ENCODE measurements around the gene FAM151A. TPM values are rescaled to one million over a fixed set of nuclear protein-coding genes. Genes with fewer than 3 reads are reported as not detected.

The FAM151A gene
- total RNA-seq, 4 donors from 2014 or later = 0.47 TPM; not detected in 3

DNA sequence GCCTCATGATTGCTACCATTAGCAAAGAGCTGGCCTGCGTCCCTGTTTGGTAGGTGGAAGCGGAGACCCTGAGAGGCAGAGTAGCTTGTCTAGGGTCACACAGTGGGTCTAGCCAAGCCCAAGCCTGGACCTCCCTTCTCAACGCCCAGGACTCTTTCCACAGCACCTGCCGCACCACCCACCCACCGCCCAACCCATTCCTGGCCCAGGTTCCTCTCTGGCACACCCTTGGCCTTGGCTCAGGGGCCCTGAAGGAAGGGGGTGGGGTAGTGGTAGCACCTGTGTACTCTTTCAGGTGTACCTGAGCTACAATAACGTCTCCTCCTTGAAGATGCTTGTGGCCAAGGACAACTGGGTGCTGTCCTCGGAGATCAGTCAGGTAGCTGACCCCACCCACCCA lies 19.3 kb downstream of the FAM151A start:
- peaks cover 2% of the 10 kb centered on the region for H3K36me3 ChIP-seq
- no peak for DNase-seq (ENCODE audit: low spot score in 2 of 2)
- no peaks in the 10 kb centered on the region for H3K27me3 ChIP-seq
- WGBS = 68% methylated on average over 5 of the region's 7 CpGs
- no peaks in the 10 kb centered on the region for H3K9me3 ChIP-seq
- TF ChIP-seq POLR2A (IDR thresholded peaks at IDR 0.05) (no peak), POLR2AphosphoS5 (IDR thresholded peaks at IDR 0.05) (no peak), EP300 (IDR thresholded peaks at IDR 0.05) (no peak)
- TF ChIP-seq, protein P1, sequence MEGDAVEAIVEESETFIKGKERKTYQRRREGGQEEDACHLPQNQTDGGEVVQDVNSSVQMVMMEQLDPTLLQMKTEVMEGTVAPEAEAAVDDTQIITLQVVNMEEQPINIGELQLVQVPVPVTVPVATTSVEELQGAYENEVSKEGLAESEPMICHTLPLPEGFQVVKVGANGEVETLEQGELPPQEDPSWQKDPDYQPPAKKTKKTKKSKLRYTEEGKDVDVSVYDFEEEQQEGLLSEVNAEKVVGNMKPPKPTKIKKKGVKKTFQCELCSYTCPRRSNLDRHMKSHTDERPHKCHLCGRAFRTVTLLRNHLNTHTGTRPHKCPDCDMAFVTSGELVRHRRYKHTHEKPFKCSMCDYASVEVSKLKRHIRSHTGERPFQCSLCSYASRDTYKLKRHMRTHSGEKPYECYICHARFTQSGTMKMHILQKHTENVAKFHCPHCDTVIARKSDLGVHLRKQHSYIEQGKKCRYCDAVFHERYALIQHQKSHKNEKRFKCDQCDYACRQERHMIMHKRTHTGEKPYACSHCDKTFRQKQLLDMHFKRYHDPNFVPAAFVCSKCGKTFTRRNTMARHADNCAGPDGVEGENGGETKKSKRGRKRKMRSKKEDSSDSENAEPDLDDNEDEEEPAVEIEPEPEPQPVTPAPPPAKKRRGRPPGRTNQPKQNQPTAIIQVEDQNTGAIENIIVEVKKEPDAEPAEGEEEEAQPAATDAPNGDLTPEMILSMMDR (IDR thresholded peaks at IDR 0.05) = no peak
- no peak overlapping the region for H3K4me3 ChIP-seq
- H3K4me1 ChIP-seq = no peaks in the 10 kb centered on the region
- H3K27ac ChIP-seq = no peak overlapping the region

GRCh38 chr1:54603241-54603640 lies 20.1 kb downstream of the FAM151A start:
- Histone ChIP-seq H3K9me3 (no peaks in the 10 kb centered on the region), H3K4me1 (no peaks in the 10 kb centered on the region), H3K27ac (no peak overlapping the region), H3K4me3 (no peak overlapping the region), H3K27me3 (no peaks in the 10 kb centered on the region), H3K36me3 (peaks cover 2% of the 10 kb centered on the region)
- no peak for TF ChIP-seq EP300 (IDR thresholded peaks at IDR 0.05)
- TF ChIP-seq, protein P1 (IDR thresholded peaks at IDR 0.05) = no peak
- TF ChIP-seq POLR2AphosphoS5 (IDR thresholded peaks at IDR 0.05) = no peak
- TF ChIP-seq POLR2A (IDR thresholded peaks at IDR 0.05) = no peak
- DNase-seq (ENCODE audit: low spot score in 2 of 2) = no peak
- 81% methylated on average over 4 of the region's 6 CpGs for WGBS

- Histone ChIP-seq H3K36me3 (peaks cover 2% of the 10 kb centered on the region), H3K27ac (no peak overlapping the region), H3K9me3 (no peaks in the 10 kb centered on the region), H3K4me3 (no peak overlapping the region), H3K4me1 (no peaks in the 10 kb centered on the region), H3K27me3 (no peaks in the 10 kb centered on the region)
- 88% methylated on average over 18 of the region's 18 CpGs for WGBS
- no peak for TF ChIP-seq POLR2AphosphoS5 (IDR thresholded peaks at IDR 0.05)
- no peak for TF ChIP-seq EP300 (IDR thresholded peaks at IDR 0.05)
- TF ChIP-seq POLR2A (IDR thresholded peaks at IDR 0.05) = no peak
- TF ChIP-seq, protein P1 (IDR thresholded peaks at IDR 0.05) = no peak
- no peak for DNase-seq (ENCODE audit: low spot score in 2 of 2)
Measured at GRCh38 chr1:54602554-54602953, 20.8 kb downstream of the FAM151A start.

- WGBS = 90% methylated on average over 10 of the region's 10 CpGs
- TF ChIP-seq POLR2A (IDR thresholded peaks at IDR 0.05) = no peak
- TF ChIP-seq EP300 (IDR thresholded peaks at IDR 0.05) = no peak
- TF ChIP-seq, protein P1 (IDR thresholded peaks at IDR 0.05) = no peak
- no peak for TF ChIP-seq POLR2AphosphoS5 (IDR thresholded peaks at IDR 0.05)
- Histone ChIP-seq H3K27me3 (no peaks in the 10 kb centered on the region), H3K4me1 (no peaks in the 10 kb centered on the region), H3K36me3 (peaks cover 2% of the 10 kb centered on the region), H3K4me3 (no peak overlapping the region), H3K9me3 (no peaks in the 10 kb centered on the region), H3K27ac (no peak overlapping the region)
- no peak for DNase-seq (ENCODE audit: low spot score in 2 of 2)
Measured at GRCh38 chr1:54601730-54602129, 21.6 kb downstream of the FAM151A start.

DNA sequence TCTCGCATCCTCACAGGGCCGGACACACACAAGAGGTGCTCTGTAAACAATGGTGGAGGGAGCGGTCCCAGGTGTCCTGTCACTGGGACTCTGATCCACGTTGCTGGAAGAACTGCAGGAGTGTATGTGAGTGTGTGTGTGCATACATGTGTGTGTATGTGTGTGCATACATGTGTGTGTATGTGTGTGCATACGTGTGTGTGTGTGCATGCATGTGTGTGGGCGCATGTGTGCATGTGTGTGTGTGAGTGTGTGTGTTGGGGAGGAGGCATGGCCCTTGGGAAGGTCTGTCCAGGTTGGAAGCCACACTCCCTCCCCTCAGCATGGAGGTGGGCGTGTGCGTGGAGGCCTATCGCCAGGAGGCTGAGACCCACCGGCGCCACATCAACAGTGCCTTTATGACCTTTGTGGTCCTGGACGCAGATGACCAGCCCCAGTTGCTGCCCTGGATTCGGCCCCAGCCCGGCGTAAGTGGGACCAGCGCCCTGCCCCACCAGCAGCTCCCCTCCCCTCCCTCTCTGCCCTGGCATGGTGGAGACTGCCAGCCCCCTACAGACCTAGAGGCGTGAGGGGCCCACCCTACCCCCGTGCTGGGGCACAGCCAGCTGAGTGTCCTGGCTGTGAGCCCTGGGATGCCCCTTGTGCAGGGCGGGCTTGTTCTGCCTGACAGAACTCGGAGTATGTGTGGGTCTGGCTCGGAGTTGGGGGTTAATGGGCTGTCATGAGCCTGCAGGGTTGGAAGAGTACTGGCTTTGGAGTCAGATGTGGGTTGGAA lies 22.2 kb downstream of the FAM151A start:
- no peak overlapping the region for H3K27ac ChIP-seq
- H3K4me3 ChIP-seq = no peak overlapping the region
- 82% methylated on average over 16 of the region's 21 CpGs for WGBS
- H3K27me3 ChIP-seq = no peaks in the 10 kb centered on the region
- peaks cover 2% of the 10 kb centered on the region for H3K36me3 ChIP-seq
- no peaks in the 10 kb centered on the region for H3K9me3 ChIP-seq
- no peak for TF ChIP-seq POLR2A (IDR thresholded peaks at IDR 0.05)
- TF ChIP-seq POLR2AphosphoS5 (IDR thresholded peaks at IDR 0.05) = no peak
- TF ChIP-seq, protein P1 (IDR thresholded peaks at IDR 0.05) = no peak
- TF ChIP-seq EP300 (IDR thresholded peaks at IDR 0.05) = no peak
- H3K4me1 ChIP-seq = no peaks in the 10 kb centered on the region
- no peak for DNase-seq (ENCODE audit: low spot score in 2 of 2)
